ENCODE measurements around the gene ADAMTS15. TPM values are rescaled to one million over a fixed set of nuclear protein-coding genes. Genes with fewer than 3 reads are reported as not detected.

Gene ADAMTS15
- total and polyA plus RNA-seq, 2 donors (not counting 1 experiment from before 2014, with no cell fraction given): not detected

GRCh38 chr11:130431331-130431773 lies 17.1 kb upstream of the ADAMTS15 start:
- H3K4me1 Mint-ChIP-seq: peaks cover 14% of the 10 kb centered on the region
- Histone ChIP-seq H3K9me3 (ENCODE audit: control extremely low read depth in 1 of 3, control insufficient read depth in 2 of 3, insufficient read depth in 1 of 3, low read length in 2 of 3) (no peaks in the 10 kb centered on the region), H4K20me1 (ENCODE audit: control insufficient read depth, insufficient read depth, low read length, poor library complexity, severe bottlenecking) (no peaks in the 10 kb centered on the region), H3K27ac (ENCODE audit: low read length in 2 of 2) (no peak overlapping the region), H3K4me1 (ENCODE audit: control insufficient read depth in 2 of 2, insufficient read depth in 2 of 2, low read length in 2 of 2) (peaks cover 9 to 17% of the 10 kb centered on the region in 2 donors), H3K79me2 (ENCODE audit: control insufficient read depth, insufficient read depth, low read length) (no peaks in the 10 kb centered on the region), H3K36me3 (replicated peaks in 1 of 2; ENCODE audit: control extremely low read depth in 1 of 2, control insufficient read depth in 1 of 2, extremely low read depth in 1 of 2, insufficient read depth in 2 of 2, low read length in 1 of 2) (no peaks in the 10 kb centered on the region), H3K4me3 (ENCODE audit: control extremely low read depth in 1 of 5, extremely low read depth in 1 of 5, insufficient read depth in 1 of 5, low read depth in 2 of 5, low read length in 4 of 5) (no peak overlapping the region), H3K9ac (ENCODE audit: low read length) (no peak overlapping the region), H3K27me3 (replicated peaks in 1 of 4; ENCODE audit: control extremely low read depth in 1 of 4, control insufficient read depth in 3 of 4, insufficient read depth in 4 of 4, low read length in 3 of 4) (peaks cover 0 to 38% (median 22%) of the 10 kb centered on the region in 4 experiments), H2AFZ (ENCODE audit: insufficient read depth, low read depth, low read length, poor library complexity, severe bottlenecking) (no peak overlapping the region), H3K4me2 (replicated peaks; ENCODE audit: low read depth, low read length, poor library complexity, severe bottlenecking) (no peak overlapping the region)
- TF ChIP-seq EZH2 (IDR thresholded peaks at IDR 0.05; ENCODE audit: borderline replicate concordance, insufficient read depth, low read depth, low read length, poor library complexity, severe bottlenecking) (no peak), CTCF (IDR thresholded peaks at IDR 0.05) (peak; percentile 67)
- 0% methylated on average over 4 of the region's 10 CpGs for WGBS (ENCODE audit: insufficient coverage)
- intact Hi-C loops (cut with micrococcal nuclease): loop anchor here (1.0 kb wide), 2 partner anchors 218 to 463 kb away; no protein-coding TSS in a partner anchor
- CTCF ChIA-PET: interaction anchor here (0.6 to 6.8 kb wide), 21 partner anchors 11 to 508 kb away, joined by 3 to 112 read pairs (median 3); partner anchors contain the start of gene SNX19
- DNase-seq: peak; percentile 77
- peak; percentile 56 for ATAC-seq (ENCODE audit: low read depth)
- no peak overlapping the region for H3K4me3 Mint-ChIP-seq
- POLR2A ChIA-PET: no interaction called here
- H3K27me3 Mint-ChIP-seq: peaks cover 37% of the 10 kb centered on the region
- peak overlapping the region; percentile 64 for H3K27ac Mint-ChIP-seq
- H3K9me3 Mint-ChIP-seq (ENCODE audit: insufficient read depth): no peaks in the 10 kb centered on the region

GRCh38 chr11:130431801-130432200 lies 16.6 kb upstream of the ADAMTS15 start:
- H3K9me3 Mint-ChIP-seq (ENCODE audit: insufficient read depth): no peaks in the 10 kb centered on the region
- POLR2A ChIA-PET: no interaction called here

More at GRCh38 chr11:130431801-130432200, 16.6 kb upstream of the ADAMTS15 start:
- Histone ChIP-seq H3K27me3 (replicated peaks in 1 of 4; ENCODE audit: control extremely low read depth in 1 of 4, control insufficient read depth in 3 of 4, insufficient read depth in 4 of 4, low read length in 3 of 4) (peaks cover 0 to 33% (median 20%) of the 10 kb centered on the region in 4 experiments), H3K9me3 (ENCODE audit: control extremely low read depth in 1 of 3, control insufficient read depth in 2 of 3, insufficient read depth in 1 of 3, low read length in 2 of 3) (no peaks in the 10 kb centered on the region), H3K4me2 (replicated peaks; ENCODE audit: low read depth, low read length, poor library complexity, severe bottlenecking) (no peak overlapping the region), H4K20me1 (ENCODE audit: control insufficient read depth, insufficient read depth, low read length, poor library complexity, severe bottlenecking) (no peaks in the 10 kb centered on the region), H3K4me1 (ENCODE audit: control insufficient read depth in 2 of 2, insufficient read depth in 2 of 2, low read length in 2 of 2) (peaks cover 9 to 17% of the 10 kb centered on the region in 2 donors), H2AFZ (ENCODE audit: insufficient read depth, low read depth, low read length, poor library complexity, severe bottlenecking) (no peak overlapping the region), H3K79me2 (ENCODE audit: control insufficient read depth, insufficient read depth, low read length) (no peaks in the 10 kb centered on the region), H3K36me3 (replicated peaks in 1 of 2; ENCODE audit: control extremely low read depth in 1 of 2, control insufficient read depth in 1 of 2, extremely low read depth in 1 of 2, insufficient read depth in 2 of 2, low read length in 1 of 2) (no peaks in the 10 kb centered on the region), H3K9ac (ENCODE audit: low read length) (no peak overlapping the region), H3K27ac (ENCODE audit: low read length in 2 of 2) (no peak overlapping the region), H3K4me3 (ENCODE audit: control extremely low read depth in 1 of 5, extremely low read depth in 1 of 5, insufficient read depth in 1 of 5, low read depth in 2 of 5, low read length in 4 of 5) (no peak overlapping the region)
- WGBS (ENCODE audit: insufficient coverage): 80% methylated on average over 2 of the region's 3 CpGs
- ATAC-seq (ENCODE audit: low read depth) (no peak), DNase-seq (no peak)
- TF ChIP-seq CTCF (IDR thresholded peaks at IDR 0.05): no peak
- no peak for TF ChIP-seq EZH2 (IDR thresholded peaks at IDR 0.05; ENCODE audit: borderline replicate concordance, insufficient read depth, low read depth, low read length, poor library complexity, severe bottlenecking)
- H3K27ac Mint-ChIP-seq: no peak overlapping the region
- H3K4me1 Mint-ChIP-seq: peaks cover 14% of the 10 kb centered on the region
- intact Hi-C loops (cut with micrococcal nuclease): loop anchor here (1.0 kb wide), 2 partner anchors 218 to 462 kb away; no protein-coding TSS in a partner anchor
- CTCF ChIA-PET: interaction anchor here (0.8 to 6.8 kb wide), 19 partner anchors 8 to 486 kb away, joined by 3 to 112 read pairs (median 6); partner anchors contain the start of gene SNX19
- no peak overlapping the region for H3K4me3 Mint-ChIP-seq
- H3K27me3 Mint-ChIP-seq: peaks cover 38% of the 10 kb centered on the region

All from B cell (primary cell).